Neural cell (in vitro differentiated cells): ENCODE data around the gene CACNA1C.

Source experiments
- CTCF ChIP-seq: fragments of 450-650 bp; IDR thresholded peaks from 2 replicates; pipeline ENCODE4 v1.5.1; 2014; ENCODE audit warnings: antibody characterized with exemption, mild to moderate bottlenecking, moderate library complexity; ENCODE audit not compliant: poor library complexity, severe bottlenecking
- EP300 ChIP-seq: fragments of 450-650 bp; conservative IDR thresholded peaks from 2 replicates; pipeline ENCODE4 v1.6.1; 2014; ENCODE audit warnings: antibody characterized with exemption, mild to moderate bottlenecking, moderate library complexity; ENCODE audit not compliant: poor library complexity, severe bottlenecking
- EZH2 ChIP-seq: fragments of 200-600, 300-800 bp; shearing (Covaris generic), sonication (generic); IDR thresholded peaks from 2 replicates; pipeline ENCODE4 v1.6.1; 2014; ENCODE audit warnings: antibody characterized with exemption, low read length, borderline replicate concordance, mild to moderate bottlenecking; ENCODE audit not compliant: insufficient read depth, poor library complexity, severe bottlenecking
- MXI1 ChIP-seq: fragments of 450-650 bp; conservative IDR thresholded peaks from 2 replicates; pipeline ENCODE4 v1.6.1; 2014; ENCODE audit warnings: antibody characterized with exemption, mild to moderate bottlenecking; ENCODE audit not compliant: poor library complexity, severe bottlenecking
- POLR2AphosphoS5 ChIP-seq: IDR thresholded peaks from 2 replicates; pipeline ENCODE4 v1.6.1; 2012
- RAD21 ChIP-seq: fragments of 450-650 bp; conservative IDR thresholded peaks from 2 replicates; pipeline ENCODE4 v1.6.1; 2014; ENCODE audit warnings: antibody characterized with exemption, mild to moderate bottlenecking, moderate library complexity
- REST ChIP-seq: IDR thresholded peaks from 2 replicates; pipeline ENCODE4 v1.6.1; 2012; ENCODE audit warnings: borderline replicate concordance

GRCh38 chr12:2495417-2496112 lies 442.8 kb downstream of the CACNA1C start:
- TF ChIP-seq POLR2AphosphoS5 (no peak), CTCF (no peak), EZH2 (no peak), MXI1 (no peak), EP300 (no peak), RAD21 (no peak), REST (no peak)
